Measurements from ENCODE around the gene TTYH2. TPM values are rescaled to one million over a fixed set of nuclear protein-coding genes. Genes with fewer than 3 reads are reported as not detected.
"Not testable (repeated sequence)": the region's sequence is repeated elsewhere in the genome, so short reads cannot be mapped to it uniquely, and the experiment has no call there.

TTYH2 gene
- total RNA-seq, 2 donors from 2014 or later: 2.4 to 3.3 TPM

DNA sequence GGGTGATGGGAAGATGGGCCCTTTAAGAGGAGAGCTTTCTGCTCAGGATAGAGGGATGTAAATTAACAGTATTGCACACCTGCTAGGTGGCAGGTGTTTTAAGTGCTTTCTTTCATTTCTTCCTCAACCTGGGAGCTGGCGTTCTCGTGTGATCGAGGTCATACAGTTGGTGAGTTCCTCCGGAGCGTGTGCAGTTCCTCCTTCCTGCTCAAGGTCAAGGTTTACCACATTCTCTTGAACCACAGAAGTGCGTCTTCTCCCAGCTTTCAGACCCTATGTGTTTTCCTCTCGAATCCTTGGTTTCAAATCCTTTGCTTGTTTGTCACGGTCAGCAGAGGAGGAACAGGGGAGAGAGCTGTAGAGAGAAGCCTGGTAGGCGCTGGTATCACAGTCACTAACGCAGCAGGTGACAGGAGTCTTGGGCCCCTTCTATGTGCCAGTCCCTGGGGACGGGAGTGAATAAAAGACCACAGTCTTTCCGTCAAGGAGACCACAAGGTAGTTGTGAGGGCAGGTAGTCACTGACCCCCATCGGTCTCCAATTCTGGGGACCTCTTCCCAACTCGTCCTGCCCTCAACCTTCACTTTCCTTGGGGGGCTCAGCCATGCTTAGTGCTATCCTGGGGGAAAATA lies 61.5 kb downstream of the TTYH2 start:
- TF ChIP-seq CTCF (IDR thresholded peaks at IDR 0.05): no peak
- H3K4me3 ChIP-seq: no peak overlapping the region
- ATAC-seq (ENCODE audit: insufficient number of reproducible peaks, low FRiP score, low read depth) (no peak), DNase-seq (ENCODE audit: low spot score) (no peak)
- H3K9me3 ChIP-seq: no peaks in the 10 kb centered on the region
- H3K36me3 ChIP-seq: no peaks in the 10 kb centered on the region
- no peaks in the 10 kb centered on the region for H3K4me1 ChIP-seq (ENCODE audit: control insufficient read depth in 1 of 2, low read depth in 2 of 2)
- H3K27me3 ChIP-seq (replicated peaks; ENCODE audit: insufficient read depth): no peaks in the 10 kb centered on the region
- H3K27ac ChIP-seq: no peak overlapping the region

GRCh38 chr17:74276051-74276476 lies 62.7 kb downstream of the TTYH2 start:
- no peaks in the 10 kb centered on the region for H3K36me3 ChIP-seq
- no peaks in the 10 kb centered on the region for H3K27me3 ChIP-seq (replicated peaks; ENCODE audit: insufficient read depth)
- ATAC-seq (ENCODE audit: insufficient number of reproducible peaks, low FRiP score, low read depth) (no peak), DNase-seq (ENCODE audit: low spot score) (no peak)
- H3K4me1 ChIP-seq (ENCODE audit: control insufficient read depth in 1 of 2, low read depth in 2 of 2): no peaks in the 10 kb centered on the region
- TF ChIP-seq CTCF (IDR thresholded peaks at IDR 0.05): no peak
- no peaks in the 10 kb centered on the region for H3K9me3 ChIP-seq
- H3K4me3 ChIP-seq: no peak overlapping the region
- H3K27ac ChIP-seq: no peak overlapping the region

DNA sequence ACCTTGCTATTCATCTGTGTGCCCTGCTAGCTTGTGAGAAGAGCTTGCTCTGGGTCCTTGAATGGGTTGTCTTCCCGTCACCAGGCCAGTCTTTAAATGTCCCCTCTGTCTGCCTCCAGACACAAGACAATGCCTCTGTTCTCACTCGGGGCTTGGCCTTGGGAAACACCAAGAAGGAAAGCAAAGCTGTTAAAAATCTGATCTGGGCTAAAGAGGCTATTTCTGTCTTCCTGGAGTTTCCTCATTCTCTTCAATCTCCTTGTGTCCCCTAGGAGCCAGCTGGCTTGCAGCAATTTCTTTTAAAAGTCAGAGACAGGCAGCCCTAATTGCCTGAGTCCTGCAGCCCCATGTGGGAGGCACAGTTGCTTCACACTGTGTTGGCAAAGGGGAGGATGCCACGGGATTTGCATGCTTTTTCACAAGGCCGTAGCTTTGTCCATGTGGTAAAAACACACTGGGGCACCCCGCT lies 63.2 kb downstream of the TTYH2 start:
- Histone ChIP-seq H3K9me3 (no peaks in the 10 kb centered on the region), H3K27me3 (replicated peaks; ENCODE audit: insufficient read depth) (no peaks in the 10 kb centered on the region), H3K4me1 (ENCODE audit: control insufficient read depth in 1 of 2, low read depth in 2 of 2) (no peaks in the 10 kb centered on the region), H3K4me3 (no peak overlapping the region), H3K36me3 (no peaks in the 10 kb centered on the region), H3K27ac (no peak overlapping the region)
- no peak for TF ChIP-seq CTCF (IDR thresholded peaks at IDR 0.05)
- no peak for ATAC-seq (ENCODE audit: insufficient number of reproducible peaks, low FRiP score, low read depth)
- DNase-seq (ENCODE audit: low spot score): no peak

DNA sequence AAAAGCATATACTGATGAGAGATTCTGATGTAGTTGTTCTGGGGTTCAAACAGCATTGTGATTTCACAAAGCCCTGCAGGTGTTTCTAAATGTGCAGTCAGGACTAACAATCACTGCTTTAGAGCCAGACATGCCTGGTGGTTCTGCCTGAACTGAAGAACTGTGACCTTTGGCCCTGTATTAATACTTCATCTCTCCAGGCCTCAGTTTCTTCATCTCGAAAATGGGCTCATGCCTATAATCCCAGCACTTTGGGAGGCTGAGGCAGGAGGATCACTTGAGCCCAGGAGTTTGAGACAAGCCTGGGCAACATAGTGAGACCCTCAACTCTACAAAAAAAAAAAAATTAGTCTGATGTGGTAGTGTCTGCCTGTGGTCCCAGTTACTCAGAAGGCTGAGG lies 64.6 kb downstream of the TTYH2 start:
- Histone ChIP-seq H3K27ac (no peak overlapping the region), H3K36me3 (no peaks in the 10 kb centered on the region), H3K4me1 (ENCODE audit: control insufficient read depth in 1 of 2, low read depth in 2 of 2) (no peaks in the 10 kb centered on the region), H3K9me3 (no peaks in the 10 kb centered on the region), H3K4me3 (no peak overlapping the region), H3K27me3 (replicated peaks; ENCODE audit: insufficient read depth) (no peaks in the 10 kb centered on the region)
- no peak for TF ChIP-seq CTCF (IDR thresholded peaks at IDR 0.05)
- DNase-seq (ENCODE audit: low spot score) (no peak), ATAC-seq (ENCODE audit: insufficient number of reproducible peaks, low FRiP score, low read depth) (no peak)

- H3K36me3 ChIP-seq; ATAC-seq (ENCODE audit: insufficient number of reproducible peaks, low FRiP score, low read depth); H3K27me3 ChIP-seq (replicated peaks; ENCODE audit: insufficient read depth); DNase-seq (ENCODE audit: low spot score); H3K4me3 ChIP-seq; H3K27ac ChIP-seq; H3K9me3 ChIP-seq; H3K4me1 ChIP-seq (ENCODE audit: control insufficient read depth in 1 of 2, low read depth in 2 of 2): not testable (repeated sequence)
Observed at GRCh38 chr17:74279617-74280016, 66.2 kb downstream of the TTYH2 start.

GRCh38 chr17:74280093-74280513 lies 66.7 kb downstream of the TTYH2 start:
- no peak overlapping the region for H3K27ac ChIP-seq
- H3K27me3 ChIP-seq (replicated peaks; ENCODE audit: insufficient read depth): no peaks in the 10 kb centered on the region
- H3K36me3 ChIP-seq: no peaks in the 10 kb centered on the region
- H3K4me3 ChIP-seq: no peak overlapping the region
- no peak for TF ChIP-seq CTCF (IDR thresholded peaks at IDR 0.05)
- no peaks in the 10 kb centered on the region for H3K9me3 ChIP-seq
- ATAC-seq (ENCODE audit: insufficient number of reproducible peaks, low FRiP score, low read depth) (no peak), DNase-seq (ENCODE audit: low spot score) (no peak)
- H3K4me1 ChIP-seq (ENCODE audit: control insufficient read depth in 1 of 2, low read depth in 2 of 2): no peaks in the 10 kb centered on the region
